Suprapubic skin (tissue), 4 donors: ENCODE data around the gene TTC28. TPM values are rescaled to one million over a fixed set of nuclear protein-coding genes. Genes with fewer than 3 reads are reported as not detected.
A peak's percentile ranks its signal among the peaks of the same experiment; 100 is the strongest.

Experiments
- DNase-seq, 2 donors: peaks; one replicate each; pipeline ENCODE4 v3.0.0-alpha.2; 2019; ENCODE audit warnings: low spot score in 2 of 2
- H3K27ac ChIP-seq: fragments of 200-600 bp; sonication (generic); one replicate; pipeline ENCODE4 v1.5.1; 2019
- H3K27me3 ChIP-seq: fragments of 200-600 bp; sonication (generic); one replicate; pipeline ENCODE4 v1.5.1; 2019
- H3K36me3 ChIP-seq: fragments of 200-600 bp; sonication (generic); one replicate; pipeline ENCODE4 v1.5.1; 2019
- H3K4me1 ChIP-seq: fragments of 200-600 bp; sonication (generic); one replicate; pipeline ENCODE4 v1.5.1; 2019
- H3K4me3 ChIP-seq: fragments of 200-600 bp; sonication (generic); one replicate; pipeline ENCODE4 v1.5.1; 2019; ENCODE audit warnings: mild to moderate bottlenecking
- H3K9me3 ChIP-seq: fragments of 200-600 bp; sonication (generic); one replicate; pipeline ENCODE4 v1.5.1; 2019
- EP300 ChIP-seq: sonication (generic); formaldehyde crosslinking; IDR thresholded peaks from one replicate; pipeline ENCODE4 v1.6.1; 2017; ENCODE audit warnings: antibody characterized with exemption
- POLR2A ChIP-seq, 2 donors: fragments of 450-650 bp; IDR thresholded peaks; one replicate each; pipeline ENCODE4 v1.6.1; 2017; ENCODE audit warnings: antibody characterized with exemption in 2 of 2, mild to moderate bottlenecking in 2 of 2, moderate library complexity in 2 of 2
- POLR2AphosphoS5 ChIP-seq, 3 donors: sonication (generic); formaldehyde crosslinking; IDR thresholded peaks; one replicate each; pipeline ENCODE4 v1.6.1; 2017; ENCODE audit warnings: antibody characterized with exemption in 3 of 3
- WGBS: methylation state at CpG from one replicate; pipeline ENCODE4 v1.1.5; 2018; 5-methylcytosine and 5-hydroxymethylcytosine counted together
- total RNA-seq, 4 donors: library from RNA; depleted of rRNA; stranded (reverse); fragments of >200 nt; gene quantifications; one replicate each; pipeline ENCODE4 v1.1.0, GENCODE V29; 2016
- TF ChIP-seq, protein P1 (sequence below), 2 donors: fragments of 200-600 bp in 1 of 2; fragments of 450-650 bp in 1 of 2; sonication (generic) in 1 of 2; IDR thresholded peaks; one replicate each; pipeline ENCODE4 v1.5.1; 2016 to 2019; ENCODE audit warnings: antibody characterized with exemption in 2 of 2, mild to moderate bottlenecking in 1 of 2, moderate library complexity in 1 of 2

The TTC28 gene
- total RNA-seq, 4 donors from 2014 or later: 8.1 to 23.1 (median 11.7) TPM

DNA sequence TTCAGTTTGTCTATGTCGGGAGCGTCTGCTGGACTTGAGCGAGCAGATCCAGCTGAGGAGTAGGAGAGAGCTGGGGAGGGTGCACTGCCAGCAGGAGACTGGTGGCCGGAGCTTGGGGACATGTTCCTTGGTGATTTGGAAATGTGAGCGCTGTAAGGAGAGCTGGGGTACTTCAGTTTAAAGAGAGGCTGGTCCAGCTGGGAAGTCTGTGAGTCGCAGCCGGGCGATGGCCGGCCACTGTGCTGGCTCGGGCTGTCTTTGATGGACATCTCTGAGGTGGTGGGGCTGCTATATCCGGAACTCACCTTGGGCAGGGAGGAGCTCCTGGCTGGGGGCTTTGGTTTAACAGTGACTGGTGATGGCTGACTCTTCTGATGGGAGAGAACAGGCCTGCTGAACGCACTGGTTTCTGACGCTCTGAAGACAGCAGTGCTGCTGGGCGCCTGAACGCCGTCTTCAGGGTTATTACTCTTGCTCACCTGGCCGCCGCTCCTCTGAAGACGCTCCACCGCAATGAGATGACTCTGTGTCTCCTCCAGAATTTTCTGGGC is 696.9 kb downstream of the TTC28 start:
- TF ChIP-seq, protein P1, sequence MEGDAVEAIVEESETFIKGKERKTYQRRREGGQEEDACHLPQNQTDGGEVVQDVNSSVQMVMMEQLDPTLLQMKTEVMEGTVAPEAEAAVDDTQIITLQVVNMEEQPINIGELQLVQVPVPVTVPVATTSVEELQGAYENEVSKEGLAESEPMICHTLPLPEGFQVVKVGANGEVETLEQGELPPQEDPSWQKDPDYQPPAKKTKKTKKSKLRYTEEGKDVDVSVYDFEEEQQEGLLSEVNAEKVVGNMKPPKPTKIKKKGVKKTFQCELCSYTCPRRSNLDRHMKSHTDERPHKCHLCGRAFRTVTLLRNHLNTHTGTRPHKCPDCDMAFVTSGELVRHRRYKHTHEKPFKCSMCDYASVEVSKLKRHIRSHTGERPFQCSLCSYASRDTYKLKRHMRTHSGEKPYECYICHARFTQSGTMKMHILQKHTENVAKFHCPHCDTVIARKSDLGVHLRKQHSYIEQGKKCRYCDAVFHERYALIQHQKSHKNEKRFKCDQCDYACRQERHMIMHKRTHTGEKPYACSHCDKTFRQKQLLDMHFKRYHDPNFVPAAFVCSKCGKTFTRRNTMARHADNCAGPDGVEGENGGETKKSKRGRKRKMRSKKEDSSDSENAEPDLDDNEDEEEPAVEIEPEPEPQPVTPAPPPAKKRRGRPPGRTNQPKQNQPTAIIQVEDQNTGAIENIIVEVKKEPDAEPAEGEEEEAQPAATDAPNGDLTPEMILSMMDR (IDR thresholded peaks at IDR 0.05): no peak
- Histone ChIP-seq H3K36me3 (peaks cover 52% of the 10 kb centered on the region), H3K9me3 (no peaks in the 10 kb centered on the region), H3K27ac (no peak overlapping the region), H3K4me1 (no peaks in the 10 kb centered on the region), H3K27me3 (no peaks in the 10 kb centered on the region), H3K4me3 (no peak overlapping the region)
- DNase-seq: peak in 1 of 2 donors; percentile 59
- 91% methylated on average over 20 of the region's 20 CpGs for WGBS

DNA sequence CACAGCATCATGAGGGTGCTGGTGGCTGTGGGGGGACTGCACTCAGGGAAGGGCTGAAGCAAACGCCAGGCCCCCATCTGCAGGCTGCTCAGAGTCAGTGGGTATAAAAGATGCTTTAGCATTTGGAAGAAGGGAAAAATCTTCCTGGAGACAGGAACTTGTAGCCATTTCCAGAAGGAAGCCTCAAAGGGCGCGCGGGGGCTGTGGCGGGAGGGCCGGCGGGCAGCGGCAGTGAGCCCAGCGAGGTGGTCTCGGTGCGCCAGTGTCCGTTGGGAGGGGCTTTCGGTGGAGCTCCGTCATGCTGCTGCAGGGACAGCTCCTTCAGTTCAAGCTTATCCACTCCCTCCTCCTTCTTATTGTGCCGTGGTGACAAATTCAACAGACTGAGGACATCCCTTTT is 697.5 kb downstream of the TTC28 start:
- peak in 1 of 2 donors; percentile 64 for DNase-seq
- TF ChIP-seq POLR2AphosphoS5 (IDR thresholded peaks at IDR 0.05): no peak
- TF ChIP-seq, protein P1 (IDR thresholded peaks at IDR 0.05): no peak
- no peak for TF ChIP-seq EP300
- no peak for TF ChIP-seq POLR2A (IDR thresholded peaks at IDR 0.05)
- Histone ChIP-seq H3K27ac (no peak overlapping the region), H3K36me3 (peaks cover 52% of the 10 kb centered on the region), H3K27me3 (no peaks in the 10 kb centered on the region), H3K4me1 (no peaks in the 10 kb centered on the region), H3K9me3 (no peaks in the 10 kb centered on the region), H3K4me3 (no peak overlapping the region)
- WGBS: 89% methylated on average over 13 of the region's 15 CpGs

DNA sequence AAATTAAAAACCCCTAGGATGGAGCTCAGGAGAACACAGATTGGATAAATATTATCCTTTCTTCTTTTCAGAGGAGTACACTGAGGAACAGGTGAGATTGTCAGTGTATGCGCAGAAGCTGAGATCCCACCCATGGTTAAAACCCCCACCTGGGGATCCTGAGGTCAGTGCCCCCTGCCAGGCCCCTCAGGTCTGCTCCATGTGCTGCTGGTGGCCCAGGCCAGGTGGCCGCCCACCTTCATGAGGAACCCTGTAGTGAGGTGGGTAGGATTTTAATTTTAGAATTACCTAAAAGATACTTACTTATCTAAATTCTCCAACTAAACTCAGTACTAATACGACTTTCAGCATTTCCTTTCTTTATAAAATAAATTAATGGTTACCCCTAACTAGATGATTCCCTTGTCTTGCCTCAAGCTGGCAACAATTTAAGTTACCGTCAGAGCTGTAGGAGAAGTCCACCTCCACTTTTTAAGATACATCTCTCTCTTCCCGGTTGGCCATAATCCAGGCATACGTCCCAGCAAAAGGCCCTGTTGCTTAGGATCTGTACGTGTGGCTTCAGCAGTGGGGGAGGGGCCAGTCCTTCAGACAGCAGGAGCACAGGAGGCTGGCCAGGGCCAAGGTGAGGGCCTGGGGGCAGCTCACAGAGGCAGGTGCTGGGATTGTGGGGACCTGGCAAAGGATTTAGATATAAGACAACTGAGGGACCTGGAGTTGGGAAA is 699.1 kb downstream of the TTC28 start:
- Histone ChIP-seq H3K4me1 (no peaks in the 10 kb centered on the region), H3K27me3 (no peaks in the 10 kb centered on the region), H3K36me3 (peaks cover 40% of the 10 kb centered on the region), H3K9me3 (no peaks in the 10 kb centered on the region), H3K27ac (no peak overlapping the region), H3K4me3 (no peak overlapping the region)
- peak in 1 of 2 donors; percentile 45 for DNase-seq
- TF ChIP-seq POLR2AphosphoS5 (IDR thresholded peaks at IDR 0.05): no peak
- no peak for TF ChIP-seq EP300
- TF ChIP-seq, protein P1 (IDR thresholded peaks at IDR 0.05): no peak
- no peak for TF ChIP-seq POLR2A (IDR thresholded peaks at IDR 0.05)
- WGBS: 88% methylated on average over 7 of the region's 7 CpGs

DNA sequence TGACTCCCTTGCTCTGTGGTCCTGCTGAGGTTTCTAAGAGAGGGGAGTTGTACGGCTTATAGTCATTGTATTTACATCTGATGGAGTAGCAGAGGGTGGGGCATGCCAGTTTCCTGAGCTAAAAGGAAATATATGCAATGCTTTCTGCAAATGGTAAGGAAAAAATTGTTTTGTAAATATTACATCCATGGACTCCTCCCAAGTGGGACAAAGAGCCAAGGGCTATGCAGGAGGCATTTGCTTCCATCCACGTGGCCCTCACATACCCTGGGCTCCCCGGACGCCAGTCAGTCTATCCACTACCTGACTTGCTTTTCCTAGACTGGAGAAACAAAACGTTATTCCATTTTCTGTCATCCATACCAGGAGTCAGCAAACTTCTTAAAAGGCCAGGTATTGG is 700.8 kb downstream of the TTC28 start:
- H3K27me3 ChIP-seq: no peaks in the 10 kb centered on the region
- no peak overlapping the region for H3K4me3 ChIP-seq
- peak in 1 of 2 donors; percentile 65 for DNase-seq
- WGBS: 84% methylated on average over 5 of the region's 5 CpGs
- TF ChIP-seq EP300: no peak
- TF ChIP-seq POLR2AphosphoS5 (IDR thresholded peaks at IDR 0.05): no peak
- TF ChIP-seq POLR2A (IDR thresholded peaks at IDR 0.05): no peak
- TF ChIP-seq, protein P1 (IDR thresholded peaks at IDR 0.05): no peak
- H3K9me3 ChIP-seq: no peaks in the 10 kb centered on the region
- no peaks in the 10 kb centered on the region for H3K4me1 ChIP-seq
- H3K36me3 ChIP-seq: peaks cover 23% of the 10 kb centered on the region
- H3K27ac ChIP-seq: no peak overlapping the region

DNA sequence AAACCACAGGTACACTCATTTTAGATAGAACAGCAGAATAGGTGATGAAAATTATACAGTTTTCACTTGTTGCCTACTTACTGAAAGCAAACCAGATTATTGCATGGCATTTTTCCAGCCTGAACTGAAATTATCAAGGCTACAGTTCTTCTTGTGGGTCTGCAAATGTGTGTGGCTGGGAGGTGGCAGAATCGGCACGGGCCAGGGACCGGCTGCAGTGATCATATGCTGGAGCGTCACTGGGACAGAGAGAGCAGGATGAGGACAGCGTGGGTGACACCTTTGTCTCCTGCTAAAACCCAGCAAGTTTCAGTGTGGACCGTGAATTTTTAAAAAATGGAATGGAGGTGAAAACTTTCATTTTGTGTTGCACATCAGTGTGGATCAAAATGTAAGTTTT is 701.3 kb downstream of the TTC28 start:
- WGBS: 92% methylated on average over 6 of the region's 6 CpGs
- TF ChIP-seq EP300 (no peak), POLR2AphosphoS5 (IDR thresholded peaks at IDR 0.05) (no peak), POLR2A (IDR thresholded peaks at IDR 0.05) (no peak)
- TF ChIP-seq, protein P1 (IDR thresholded peaks at IDR 0.05): no peak
- Histone ChIP-seq H3K27me3 (no peaks in the 10 kb centered on the region), H3K36me3 (peaks cover 19% of the 10 kb centered on the region), H3K4me1 (no peaks in the 10 kb centered on the region), H3K9me3 (no peaks in the 10 kb centered on the region), H3K27ac (no peak overlapping the region), H3K4me3 (no peak overlapping the region)
- no peak for DNase-seq
